GM18502 (cell line): Measurements from ENCODE around the gene MTIF2.
"Not testable (repeated sequence)": the region's sequence is repeated elsewhere in the genome, so short reads cannot be mapped to it uniquely, and the experiment has no call there.

Experiments
- ATAC-seq: cut with Tn5 transposase; IDR thresholded peaks from one replicate; pipeline ENCODE4 v1.9.1; 2021; ENCODE audit warnings: mild to moderate bottlenecking; ENCODE audit not compliant: unreplicated experiment, poor library complexity

Gene MTIF2

DNA sequence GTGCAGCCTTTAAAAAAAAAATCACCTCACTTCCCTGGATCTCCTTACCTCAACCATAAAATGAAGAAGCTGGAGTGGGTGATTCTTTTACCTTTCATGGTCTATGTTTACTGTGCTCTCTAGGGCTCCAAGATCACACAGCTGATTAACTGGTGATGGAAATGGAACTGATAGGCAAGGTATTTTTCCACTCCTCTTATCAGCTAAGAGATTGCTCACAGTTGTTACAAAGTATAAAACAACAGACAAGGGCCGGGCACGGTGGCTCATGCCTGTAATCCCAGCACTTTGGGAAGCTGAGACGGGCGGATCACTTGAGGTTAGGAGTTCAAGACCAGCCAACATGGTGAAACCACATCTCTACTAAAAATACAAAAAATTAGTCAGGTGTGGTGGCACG is 22.0 kb downstream of the MTIF2 start:
- ATAC-seq: no peak

- no peak for ATAC-seq
These were observed 23.6 kb downstream of the MTIF2 start for GRCh38 chr2:55245411-55245810.

- no peak for ATAC-seq
These were observed 26.4 kb downstream of the MTIF2 start for GRCh38 chr2:55242617-55243016.

GRCh38 chr2:55241582-55241981 is 27.4 kb downstream of the MTIF2 start:
- not testable (repeated sequence) for ATAC-seq

GRCh38 chr2:55239656-55240222 is 29.3 kb downstream of the MTIF2 start:
- no peak for ATAC-seq

DNA sequence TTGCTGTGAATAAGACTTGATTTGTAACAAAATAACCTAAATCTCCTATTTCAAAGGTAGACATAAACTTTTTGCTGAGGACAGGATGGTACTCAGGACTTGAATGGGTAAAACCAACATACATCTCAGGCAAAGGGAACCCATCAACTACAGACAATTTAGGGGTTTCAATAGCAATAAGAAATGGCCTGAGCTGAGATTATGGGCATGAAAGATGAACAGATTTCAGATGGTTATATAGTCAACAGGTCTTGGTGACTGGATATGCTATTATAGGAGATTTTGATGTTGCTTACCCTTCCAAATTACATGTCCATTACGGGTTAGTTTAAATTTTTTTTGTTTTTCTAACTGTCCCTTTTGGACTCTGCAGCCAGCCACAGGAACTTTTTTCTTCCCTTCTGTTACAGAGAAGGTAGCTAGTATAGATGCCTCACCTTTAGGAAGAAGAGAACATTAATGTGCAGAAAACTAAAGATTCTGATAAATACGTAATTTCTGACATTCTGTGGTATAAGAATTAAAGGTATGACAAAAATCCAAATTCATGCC is 32.0 kb downstream of the MTIF2 start:
- no peak for ATAC-seq

- no peak for ATAC-seq
These were observed 33.1 kb downstream of the MTIF2 start for GRCh38 chr2:55235724-55236538.

- no peak for ATAC-seq
These were observed 35.4 kb downstream of the MTIF2 start for GRCh38 chr2:55233658-55233940.

DNA sequence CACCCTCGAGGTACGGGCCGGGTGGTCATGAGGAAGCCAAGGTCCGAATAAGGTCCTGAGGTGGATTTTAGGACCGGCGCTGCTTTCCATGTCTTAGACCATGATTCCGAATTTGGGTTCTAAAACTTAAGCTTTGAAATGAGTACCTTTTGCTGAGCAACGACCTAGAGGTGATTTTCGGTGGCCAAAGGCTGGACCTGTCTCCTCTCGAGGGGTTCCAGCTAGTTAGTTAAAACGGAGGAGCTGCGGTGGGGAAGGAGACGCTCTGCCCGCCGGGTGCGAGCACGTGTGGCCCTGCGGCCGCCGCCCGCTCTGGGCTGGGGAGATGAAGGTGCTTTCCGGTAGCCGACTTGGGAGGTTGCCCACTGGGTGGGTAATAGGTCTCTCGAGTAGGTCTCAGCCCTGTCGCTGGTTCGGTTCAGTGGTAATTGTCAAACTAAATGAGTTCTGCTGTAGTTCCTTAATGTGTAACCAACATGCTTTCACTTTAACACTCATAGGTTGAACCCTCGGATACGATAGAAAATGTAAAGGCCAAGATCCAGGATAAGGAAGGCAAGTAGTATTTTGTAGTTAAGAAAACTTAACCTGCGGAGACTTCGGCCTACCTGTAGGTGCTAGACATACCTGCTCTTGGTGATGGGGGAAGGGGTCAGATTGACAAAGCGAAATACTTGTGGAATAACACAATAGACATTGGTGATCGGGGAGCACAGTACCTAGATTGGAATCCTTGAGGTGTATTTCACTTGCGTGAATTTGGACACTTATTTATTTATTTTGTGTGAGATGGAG is 36.0 kb downstream of the MTIF2 start:
- ATAC-seq: peak; percentile 27

- peak; percentile 89 for ATAC-seq
These were observed 36.8 kb downstream of the MTIF2 start, which contains the start of the genes CLHC1 and RPS27A for GRCh38 chr2:55232084-55232862. TSS of gene CLHC1 (minus strand) at chr2:55232293. CDS start at chr2:55222411, 9,882 bp downstream. TSS of gene RPS27A (plus strand) at chr2:55232688. CDS start at chr2:55232825, 137 bp downstream.

- ATAC-seq: no peak
These were observed 37.4 kb downstream of the MTIF2 start for GRCh38 chr2:55231546-55232083.

DNA sequence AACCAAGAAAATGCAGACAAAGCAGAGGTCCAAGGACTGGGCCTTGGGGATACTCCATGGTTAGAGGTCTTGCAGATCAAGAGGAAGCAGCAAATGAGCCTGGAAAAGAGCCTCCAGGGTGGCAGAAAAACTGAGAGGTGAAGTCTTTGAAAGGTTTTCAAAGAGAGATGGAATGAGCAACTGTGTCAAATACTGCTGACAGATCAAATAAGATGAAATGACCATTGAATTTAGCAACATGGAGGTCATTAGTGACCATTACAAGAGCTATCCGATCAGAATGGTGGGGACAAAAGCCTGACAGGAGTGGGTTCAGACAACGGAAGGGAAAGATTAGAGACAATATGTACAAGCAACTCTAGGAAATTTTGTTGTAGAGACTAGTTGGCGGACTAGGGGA is 38.5 kb downstream of the MTIF2 start:
- ATAC-seq: no peak

DNA sequence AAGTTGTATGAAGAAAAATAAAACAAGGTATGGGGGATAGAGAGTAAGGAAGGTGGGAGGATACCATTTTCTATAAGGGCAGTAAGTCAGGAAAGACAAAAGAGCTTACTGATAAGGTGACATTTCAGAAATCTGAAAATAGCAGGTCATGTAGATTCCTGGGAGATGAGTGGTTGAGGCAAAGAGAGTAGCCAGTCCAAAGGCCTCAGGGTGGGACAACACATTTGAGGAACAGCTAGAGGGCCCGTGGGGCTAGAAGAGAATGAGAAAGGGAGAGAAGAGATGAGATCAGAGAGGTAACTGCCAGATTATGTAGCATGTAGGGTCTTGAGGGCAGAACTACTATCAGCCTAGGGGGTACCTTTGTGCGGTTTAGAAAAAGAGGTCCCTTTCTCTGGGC is 39.8 kb downstream of the MTIF2 start:
- no peak for ATAC-seq

GRCh38 chr2:55228226-55228563 is 40.8 kb downstream of the MTIF2 start:
- no peak for ATAC-seq

DNA sequence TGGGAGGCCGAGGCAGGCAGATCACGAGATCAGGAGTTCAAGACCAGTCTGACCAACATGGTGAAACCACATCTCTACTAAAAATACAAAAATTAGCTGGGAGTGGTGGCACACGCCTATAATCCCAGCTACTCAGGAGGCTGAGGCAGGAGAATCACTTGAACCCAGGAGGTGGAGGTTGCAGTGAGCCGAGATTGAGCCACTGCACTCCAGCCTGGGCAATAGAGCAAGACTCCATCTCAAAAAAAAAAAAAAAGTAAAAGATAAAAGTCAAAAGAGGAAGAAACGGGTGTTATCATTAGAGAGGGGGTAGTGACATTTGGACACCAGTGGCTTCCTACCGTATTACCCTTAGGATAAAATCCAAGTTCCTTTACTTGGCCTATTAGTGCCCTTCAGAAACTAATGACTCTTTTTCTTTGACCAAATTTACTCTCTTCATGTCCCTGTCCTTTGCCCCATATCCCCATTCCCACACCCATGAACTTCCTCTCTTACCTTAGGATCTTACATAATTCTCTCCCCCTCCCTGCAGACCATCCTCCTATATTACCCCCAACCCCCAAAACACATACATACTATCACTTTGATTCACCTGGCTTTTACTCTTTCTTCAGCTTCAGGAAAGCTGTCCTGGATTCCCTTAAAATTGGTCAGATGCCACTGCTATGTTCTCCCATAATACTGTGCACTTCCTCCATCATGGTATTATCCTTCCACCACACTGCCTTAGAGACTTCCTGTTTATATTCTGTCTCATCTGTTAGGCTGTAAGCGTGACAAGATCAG is 41.4 kb downstream of the MTIF2 start:
- ATAC-seq: not testable (repeated sequence)

- no peak for ATAC-seq
These were observed 43.5 kb downstream of the MTIF2 start for GRCh38 chr2:55225481-55226020.

GRCh38 chr2:55224761-55225261 is 44.2 kb downstream of the MTIF2 start:
- ATAC-seq: no peak

DNA sequence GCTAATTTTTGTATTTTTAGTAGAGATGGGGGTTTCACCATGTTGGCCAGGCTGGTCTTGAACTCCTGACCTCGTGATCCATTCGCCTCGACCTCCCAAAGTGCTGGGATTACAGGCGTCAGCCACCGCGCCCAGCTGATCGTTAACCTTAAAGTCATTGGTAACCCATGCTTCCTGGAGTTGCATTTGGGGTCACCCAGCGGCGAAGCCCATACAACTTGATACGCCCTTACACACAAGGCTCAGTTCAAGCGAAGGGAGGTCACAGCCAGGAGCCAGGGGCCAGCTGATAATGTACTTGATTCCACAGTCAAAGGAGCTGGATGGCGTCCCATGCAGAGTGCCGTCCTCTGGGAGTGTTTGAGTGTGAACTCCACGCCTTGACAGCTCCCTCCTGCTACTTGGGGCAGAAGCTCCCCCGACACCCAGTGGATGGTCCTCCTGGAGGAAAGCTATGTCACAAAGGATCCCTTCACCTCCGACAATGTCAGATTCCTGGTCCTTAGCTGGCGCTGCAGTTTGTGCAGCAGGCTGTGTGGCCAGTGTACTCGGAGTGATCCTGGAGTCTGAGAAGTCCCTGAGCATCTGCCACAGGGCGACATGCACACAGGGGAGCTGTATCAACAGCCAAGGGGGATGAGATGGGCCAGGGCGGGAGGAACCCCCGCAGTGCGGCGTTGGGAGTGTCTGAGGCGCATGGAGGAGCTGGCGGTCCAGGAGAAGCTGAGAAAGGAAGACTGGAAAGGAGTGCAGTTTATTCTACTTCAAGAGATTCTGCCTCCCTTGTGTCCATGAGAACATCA is 44.9 kb downstream of the MTIF2 start:
- ATAC-seq: no peak
